GM13977 (cell line): ENCODE data around the gene EIF5A.

Experiments used
- DNase-seq: peaks from one replicate; pipeline ENCODE4 v3.0.0; 2012; ENCODE audit warnings: low spot score
- CTCF ChIP-seq: IDR thresholded peaks from 2 replicates; pipeline ENCODE4 v1.5.1; 2012; ENCODE audit warnings: mild to moderate bottlenecking, control low read depth; ENCODE audit not compliant: insufficient read depth; ENCODE audit errors: extremely low read depth, missing control alignments
- in situ Hi-C: fragments of 300-500 bp; cut with MboI; formaldehyde crosslinking; loops from one replicate; pipeline ENCODE4 v1.12.0; 2022; ENCODE audit warnings: low sequenced_read_pairs, low pct_unique_long_range_greater_than_20kb, mixed read lengths, inconsistent platforms; ENCODE audit not compliant: unreplicated experiment

Gene EIF5A

GRCh38 chr17:7313890-7314718, 6.7 kb downstream of the EIF5A start:
- no peak for TF ChIP-seq CTCF
- in situ Hi-C loops, result no loop called here
- DNase-seq, result no peak

- in situ Hi-C loops, result no loop called here
- peak; percentile 98 for DNase-seq
These were observed 7.5 kb downstream of the EIF5A start, which contains the start of gene GPS2 for GRCh38 chr17:7314719-7315569. Gene GPS2, minus strand, starts transcription at chr17:7315360. Its CDS starts 308 bp downstream, at chr17:7315052.

GRCh38 chr17:7315570-7316235, 8.3 kb downstream of the EIF5A start:
- TF ChIP-seq CTCF, result no peak
- in situ Hi-C loops, result no loop called here
- no peak for DNase-seq

More at GRCh38 chr17:7314719-7315569, 7.5 kb downstream of the EIF5A start, which contains the start of gene GPS2:
- no peak for TF ChIP-seq CTCF

- in situ Hi-C loops, result no loop called here
These were observed 9.9 kb downstream of the EIF5A start for GRCh38 chr17:7317161-7317803.

GRCh38 chr17:7318121-7318860, 10.9 kb downstream of the EIF5A start:
- no peak for TF ChIP-seq CTCF
- in situ Hi-C loops, result no loop called here
- no peak for DNase-seq

More at GRCh38 chr17:7317161-7317803, 9.9 kb downstream of the EIF5A start:
- TF ChIP-seq CTCF, result no peak
- peak; percentile 17 for DNase-seq

GRCh38 chr17:7321466-7321865, 14.0 kb downstream of the EIF5A start:
- in situ Hi-C loops, result no loop called here

More at GRCh38 chr17:7321466-7321865, 14.0 kb downstream of the EIF5A start:
- no peak for TF ChIP-seq CTCF
- DNase-seq, result no peak
